GM12892 (cell line): ENCODE measurements around the gene MSANTD1.

ENCODE experiments used
- DNase-seq: peaks from one replicate; pipeline ENCODE4 v3.0.0; 2011; ENCODE audit not compliant: insufficient read length
- FAIRE-seq: peaks from 2 replicates; lab custom pipeline; 2011; peaks lifted over from hg19 to GRCh38; lab: Jason Lieb, UNC
- POLR2A ChIP-seq: IDR thresholded peaks from 2 replicates; pipeline ENCODE4 v1.6.1; 2011; ENCODE audit warnings: low read depth, low read length, control low read depth
- POLR2AphosphoS5 ChIP-seq: IDR thresholded peaks from 2 replicates; pipeline ENCODE4 v1.6.1; 2011; ENCODE audit warnings: low read depth, low read length, control low read depth
- TAF1 ChIP-seq: IDR thresholded peaks from 2 replicates; pipeline ENCODE4 v1.6.1; 2011; ENCODE audit warnings: low read depth, mild to moderate bottlenecking, control low read depth, low read length, borderline replicate concordance

MSANTD1 gene

GRCh38 chr4:3226944-3227343, 22.0 kb upstream of the MSANTD1 start:
- no peak for TF ChIP-seq TAF1
- TF ChIP-seq POLR2AphosphoS5 = no peak
- no peak for TF ChIP-seq POLR2A
- FAIRE-seq (no peak), DNase-seq (no peak)

GRCh38 chr4:3227878-3228675, 20.9 kb upstream of the MSANTD1 start:
- FAIRE-seq (no peak), DNase-seq (no peak)
- TF ChIP-seq POLR2AphosphoS5 (no peak), POLR2A (no peak), TAF1 (no peak)

- FAIRE-seq = peak; percentile 40
- TF ChIP-seq POLR2A = no peak
- TF ChIP-seq TAF1 = no peak
- TF ChIP-seq POLR2AphosphoS5 = no peak
Measured at GRCh38 chr4:3228881-3229280, 20.1 kb upstream of the MSANTD1 start.

DNA sequence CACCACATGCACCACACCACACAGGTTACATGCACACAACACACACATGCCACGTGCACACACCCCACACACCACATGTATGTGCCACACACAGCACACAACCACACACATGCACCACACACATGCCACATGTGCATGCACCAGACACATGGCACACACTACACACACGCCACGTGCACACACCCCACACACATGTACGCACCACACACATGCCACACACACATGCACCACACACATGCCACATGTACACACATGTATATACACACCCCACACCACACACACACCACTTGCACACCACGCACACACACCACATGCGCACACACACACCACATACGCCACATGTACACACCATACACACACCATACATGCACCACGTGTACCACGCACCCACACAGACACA, 19.6 kb upstream of the MSANTD1 start:
- no peak for FAIRE-seq
- no peak for DNase-seq
- TF ChIP-seq TAF1 = no peak
- no peak for TF ChIP-seq POLR2AphosphoS5
- TF ChIP-seq POLR2A = no peak

More at GRCh38 chr4:3228881-3229280, 20.1 kb upstream of the MSANTD1 start:
- no peak for DNase-seq

DNA sequence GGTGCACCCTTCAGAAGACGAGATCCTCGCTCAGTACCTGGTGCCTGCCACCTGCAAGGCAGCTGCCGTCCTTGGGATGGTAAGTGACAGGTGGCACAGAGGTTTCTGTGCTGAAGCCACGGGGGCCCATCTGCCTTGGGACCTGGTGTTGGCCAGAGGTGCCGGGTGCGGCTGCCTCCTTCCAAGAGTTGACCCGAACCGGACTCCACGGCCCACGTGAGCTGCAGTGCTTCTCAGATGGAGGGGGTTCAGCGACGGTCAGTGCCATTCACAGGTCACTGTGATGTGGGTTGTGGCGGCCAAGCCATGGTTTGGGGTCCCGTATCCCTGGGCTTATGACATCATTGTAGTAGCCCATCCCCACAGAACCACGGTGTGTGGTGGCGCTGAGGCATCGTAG, 19.0 kb upstream of the MSANTD1 start:
- DNase-seq (no peak), FAIRE-seq (no peak)
- no peak for TF ChIP-seq TAF1
- no peak for TF ChIP-seq POLR2AphosphoS5
- no peak for TF ChIP-seq POLR2A

DNA sequence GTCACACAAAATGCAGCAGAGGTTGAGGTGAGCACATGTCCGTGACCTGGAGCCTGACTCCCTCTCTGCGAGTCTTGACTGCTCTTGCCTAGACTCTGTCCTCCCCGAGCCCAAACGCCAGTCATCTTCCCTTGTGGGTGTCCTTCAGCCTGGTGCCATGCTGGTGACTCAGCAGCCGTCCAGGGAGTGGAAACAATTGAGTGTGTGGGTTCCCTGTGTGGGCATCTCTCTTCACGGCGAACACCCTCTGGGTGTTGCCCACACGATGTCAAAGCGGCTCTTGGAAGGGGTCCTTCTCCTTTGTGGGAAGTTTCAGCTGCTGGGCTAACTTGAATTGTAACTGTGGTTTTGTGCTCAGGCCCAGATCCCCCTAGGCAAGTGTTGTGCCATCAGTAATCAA, 17.5 kb upstream of the MSANTD1 start:
- no peak for TF ChIP-seq POLR2AphosphoS5
- TF ChIP-seq TAF1 = no peak
- no peak for TF ChIP-seq POLR2A
- DNase-seq (no peak), FAIRE-seq (no peak)

DNA sequence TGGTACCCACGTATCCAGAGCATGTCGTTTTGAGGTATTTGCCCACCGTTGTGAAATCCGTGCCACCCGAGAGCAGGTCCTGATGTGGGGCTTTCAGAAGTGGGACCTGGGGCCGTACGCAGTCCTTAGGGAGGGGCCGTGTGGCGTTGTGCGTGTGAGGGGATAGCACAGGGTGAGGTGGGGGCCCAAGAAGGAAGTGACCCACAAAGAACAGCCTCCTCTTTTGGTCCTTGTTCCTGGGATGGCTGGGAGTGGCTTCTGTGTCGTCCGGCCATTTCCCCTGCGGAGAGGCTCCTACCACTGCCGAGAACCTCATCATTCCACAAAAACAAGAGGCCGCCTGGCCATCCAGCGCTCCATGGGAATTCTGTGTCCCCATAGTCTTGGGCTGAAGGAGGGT, 17.0 kb upstream of the MSANTD1 start:
- no peak for FAIRE-seq
- TF ChIP-seq TAF1 (no peak), POLR2AphosphoS5 (no peak), POLR2A (no peak)

GRCh38 chr4:3232871-3233271, 16.1 kb upstream of the MSANTD1 start:
- DNase-seq (no peak), FAIRE-seq (no peak)
- TF ChIP-seq TAF1 = no peak
- TF ChIP-seq POLR2A = no peak
- no peak for TF ChIP-seq POLR2AphosphoS5

More for the DNA sequence above, 17.0 kb upstream of the MSANTD1 start:
- DNase-seq = no peak

- DNase-seq = no peak
- no peak for FAIRE-seq
- TF ChIP-seq POLR2AphosphoS5 = no peak
- no peak for TF ChIP-seq POLR2A
- no peak for TF ChIP-seq TAF1
Measured at GRCh38 chr4:3233391-3234071, 15.4 kb upstream of the MSANTD1 start.

- TF ChIP-seq POLR2A (no peak), POLR2AphosphoS5 (no peak), TAF1 (no peak)
- DNase-seq (no peak), FAIRE-seq (no peak)
Measured at GRCh38 chr4:3234171-3235029, 14.6 kb upstream of the MSANTD1 start.

DNA sequence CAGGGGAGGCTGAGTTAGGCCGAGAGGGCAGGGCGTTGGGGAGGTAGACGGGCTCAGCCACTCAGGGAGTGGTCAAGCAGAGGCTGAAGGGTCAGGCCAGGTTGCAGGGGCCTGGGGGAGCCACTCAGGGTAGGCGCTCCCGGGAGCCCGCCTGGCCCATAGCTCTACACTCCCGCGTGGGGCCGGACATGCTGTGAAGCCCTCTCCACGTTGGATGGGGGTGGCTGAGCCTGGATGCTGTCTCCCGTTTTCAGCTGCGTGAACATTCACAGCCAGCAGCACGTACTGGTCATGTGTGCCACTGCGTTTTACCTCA, 14.0 kb upstream of the MSANTD1 start:
- FAIRE-seq (no peak), DNase-seq (no peak)
- TF ChIP-seq TAF1 (no peak), POLR2A (no peak), POLR2AphosphoS5 (no peak)

GRCh38 chr4:3235581-3235980, 13.4 kb upstream of the MSANTD1 start:
- no peak for DNase-seq
- FAIRE-seq = no peak
- TF ChIP-seq TAF1 (no peak), POLR2AphosphoS5 (no peak)

- TF ChIP-seq POLR2A (no peak), TAF1 (no peak), POLR2AphosphoS5 (no peak)
- FAIRE-seq (no peak), DNase-seq (no peak)
Measured at GRCh38 chr4:3236326-3236878, 12.6 kb upstream of the MSANTD1 start.
